GM18517 (cell line): ENCODE data around the gene ZNF578.
A peak's percentile ranks its signal among the peaks of the same experiment; 100 is the strongest.
"Not testable (repeated sequence)": the region's sequence is repeated elsewhere in the genome, so short reads cannot be mapped to it uniquely, and the experiment has no call there.

Experiments used
- ATAC-seq: cut with Tn5 transposase; IDR thresholded peaks from one replicate; pipeline ENCODE4 v1.9.1; 2021; ENCODE audit warnings: mild to moderate bottlenecking, moderate library complexity; ENCODE audit not compliant: unreplicated experiment

The ZNF578 gene

GRCh38 chr19:52507266-52507665, 53.9 kb downstream of the ZNF578 start:
- no peak for ATAC-seq

- ATAC-seq = no peak
Measured at GRCh38 chr19:52516191-52516590, 62.8 kb downstream of the ZNF578 start.

- no peak for ATAC-seq
Measured at GRCh38 chr19:52518646-52519045, 65.3 kb downstream of the ZNF578 start.

- not testable (repeated sequence) for ATAC-seq
Measured at GRCh38 chr19:52519175-52519574, 65.8 kb downstream of the ZNF578 start.

GRCh38 chr19:52520013-52520412, 66.7 kb downstream of the ZNF578 start:
- ATAC-seq = no peak

GRCh38 chr19:52522551-52522950, 69.2 kb downstream of the ZNF578 start:
- no peak for ATAC-seq

GRCh38 chr19:52524086-52524485, 70.7 kb downstream of the ZNF578 start:
- ATAC-seq = no peak

- peak; percentile 72 for ATAC-seq
Measured at GRCh38 chr19:52527134-52527955, 74.0 kb downstream of the ZNF578 start, which contains the start of gene ZNF808. ZNF808 (plus strand) TSS chr19:52527668; CDS start chr19:52543285, 15,617 bp downstream.

- peak; percentile 17 for ATAC-seq
Measured at GRCh38 chr19:52527956-52528351, 74.6 kb downstream of the ZNF578 start.

GRCh38 chr19:52532480-52532879, 79.1 kb downstream of the ZNF578 start:
- ATAC-seq = no peak

GRCh38 chr19:52533901-52534300, 80.5 kb downstream of the ZNF578 start:
- no peak for ATAC-seq

- peak; percentile 18 for ATAC-seq
Measured at GRCh38 chr19:52535385-52535770, 82.0 kb downstream of the ZNF578 start.

- peak; percentile 70 for ATAC-seq
Measured at GRCh38 chr19:52535771-52536447, 82.6 kb downstream of the ZNF578 start.

GRCh38 chr19:52536448-52536800, 83.1 kb downstream of the ZNF578 start:
- peak; percentile 10 for ATAC-seq

- not testable (repeated sequence) for ATAC-seq
Measured at GRCh38 chr19:52538815-52539214, 85.5 kb downstream of the ZNF578 start.

- not testable (repeated sequence) for ATAC-seq
Measured at GRCh38 chr19:52541176-52541575, 87.8 kb downstream of the ZNF578 start.

- ATAC-seq = no peak
Measured at GRCh38 chr19:52541608-52542007, 88.3 kb downstream of the ZNF578 start.

- ATAC-seq = not testable (repeated sequence)
Measured at GRCh38 chr19:52542541-52542940, 89.2 kb downstream of the ZNF578 start.

- ATAC-seq = no peak
Measured at GRCh38 chr19:52542984-52543664, 89.8 kb downstream of the ZNF578 start.

GRCh38 chr19:52554216-52554971, 101.0 kb downstream of the ZNF578 start:
- ATAC-seq = no peak
